Heart right ventricle (tissue), 16 donors: ENCODE data around the gene PTPRJ. TPM values are rescaled to one million over a fixed set of nuclear protein-coding genes. Genes with fewer than 3 reads are reported as not detected.

Source experiments
- ATAC-seq, 8 donors: fragments of 200-7000 bp; cut with Tn5 transposase; one replicate each; pipeline ENCODE4 v1.9.1; 2020; ENCODE audit warnings: mild to moderate bottlenecking in 8 of 8, moderate library complexity in 8 of 8, moderate number of reproducible peaks in 1 of 8
- DNase-seq, 2 donors: peaks; one replicate each; pipeline ENCODE4 v3.0.0-alpha.2; 2020
- H3K27ac ChIP-seq, 10 donors: fragments of 200-600 bp; sonication (generic) in 2 of 10; one replicate each; pipeline versions ENCODE4 v1.5.0 to v1.8.0; 2020 to 2022; ENCODE audit warnings: mild to moderate bottlenecking in 3 of 10
- H3K27me3 ChIP-seq, 7 donors: fragments of 200-600 bp; one replicate each; pipeline ENCODE4 v1.8.0; 2021 to 2022; ENCODE audit warnings: mild to moderate bottlenecking in 2 of 7
- H3K36me3 ChIP-seq, 9 donors: fragments of 200-600 bp; sonication (generic) in 1 of 9; one replicate each; pipeline versions ENCODE4 v1.5.0 to v1.8.0; 2020 to 2022; ENCODE audit warnings: mild to moderate bottlenecking in 2 of 9
- H3K4me1 ChIP-seq, 9 donors: fragments of 200-600 bp; sonication (generic) in 1 of 9; one replicate each; pipeline versions ENCODE4 v1.5.0 to v1.8.0; 2020 to 2022; ENCODE audit warnings: mild to moderate bottlenecking in 4 of 9
- H3K4me3 ChIP-seq, 10 donors: fragments of 200-600 bp; sonication (generic) in 2 of 10; one replicate each; pipeline versions ENCODE4 v1.5.0 to v1.8.0; 2020 to 2022; ENCODE audit warnings: mild to moderate bottlenecking in 7 of 10, moderate library complexity in 2 of 10
- H3K9me3 ChIP-seq, 11 donors: fragments of 200-600 bp in 10 of 11; sonication (generic) in 2 of 11; one replicate each; pipeline versions ENCODE4 v1.5.0 to v1.8.0; 2013 to 2022; ENCODE audit warnings: mild to moderate bottlenecking in 2 of 11, control low read depth in 1 of 11, moderate library complexity in 1 of 11
- CTCF ChIP-seq, 9 donors: fragments of 200-600 bp; sonication (generic) in 2 of 9; IDR thresholded peaks; one replicate each; pipeline versions ENCODE4 v1.5.0 to v1.8.0; 2021 to 2022; ENCODE audit warnings: antibody characterized with exemption in 9 of 9, mild to moderate bottlenecking in 5 of 9, moderate library complexity in 1 of 9
- WGBS, 2 donors: extraction: QIAGEN DNeasy Blood & Tissue Kit; methylation state at CpG; one replicate each; pipeline ENCODE4 v1.1.7; 2013; ENCODE audit warnings: inconsistent platforms in 1 of 2; 5-methylcytosine and 5-hydroxymethylcytosine counted together
- intact Hi-C, 10 donors: fragments of 100-400 bp; cut with DNase I; formaldehyde crosslinking; loops; one replicate each; pipeline versions ENCODE4 v1.11.1 to v1.14.2; 2022
- polyA plus RNA-seq, 2 donors: library from polyadenylated mRNA; stranded (reverse); fragments of 200-250 nt; gene quantifications; one replicate each; pipeline ENCODE4 v1.2.3, GENCODE V29; 2013
- total RNA-seq, 10 donors: library from RNA; stranded (reverse); fragmentation: NEBNext Ultra II Directional in 3 of 10; extraction: Animal tissue kit (Norgen Biotek cat#: 25700) in 3 of 10; gene quantifications; one replicate each; pipeline versions ENCODE4 v1.2.1 to v1.2.4, GENCODE V29; 2021 to 2023
- donor health status: Arrhythmogenic right ventricular cardiomyopathy.
- donor health status: ischemic (EF 13 %, LVEDD 7.1; RV severe dilation, severe dysfunction).
- donor health status: healthy with polysubstance abuse.
- donor health status: DM: no; HTN: yes; CAD: no.
- donor health status: DM: no; HTN: no; CAD: no.
- donor health status: ischemic (EF 25% LVEDD 6.9; RV normal size, moderate dysfunction).
- donor health status: ischemic (EF 25% LVEDD 5.7; RV mildly dilated, moderate dysfunction).
- donor health status: healthy.
- donor health status: DM: yes; HTN: yes; CAD: no.
- donor health status: Ischemic cardiomyopathy.
- donor health status: ischemic (EF 35%, LVEDD 5.7; RV mildly dilated, moderate dysfunction).
- donor health status: nonischemic (EF 11% LVEDD 7.7; RV severe dilation, severe dysfunction).
- donor health status: DM: yes; HTN: yes; CAD: no.
- donor health status: PGD.
- donor health status: ischemic (EF 29% LVEDD 5.4; RV normal size, mild dysfunction).
- donor health status: nonischemic (EF 23%, LVEDD 6.1; RV moderate dilation, normal function).

Gene PTPRJ
- total and polyA plus RNA-seq, 12 donors, result 0.78 to 22.9 (median 6.7) TPM

DNA sequence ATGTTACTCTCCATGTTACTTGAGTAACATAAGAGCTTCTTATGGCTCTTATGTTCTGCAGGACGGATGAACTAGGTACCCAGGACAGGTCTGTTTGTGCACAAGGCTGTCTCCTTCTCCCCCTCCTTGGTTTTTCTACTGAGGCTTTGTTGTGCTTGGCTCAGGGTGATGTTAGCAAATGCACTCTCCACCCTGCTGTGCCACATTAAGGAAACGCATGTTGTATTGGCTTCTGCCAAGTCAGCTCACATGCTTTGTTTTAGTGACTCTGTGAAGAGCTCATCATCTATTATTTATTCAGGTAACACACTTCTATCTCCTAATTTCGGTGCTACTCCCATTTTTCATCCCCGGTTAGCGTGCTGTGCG lies 108.3 kb downstream of the PTPRJ start:
- H3K36me3 ChIP-seq, result no peaks in the 10 kb centered on the region
- 66 to 78% methylated on average over 6 of the region's 6 CpGs for WGBS, 2 donors
- H3K4me3 ChIP-seq, result no peak overlapping the region
- H3K4me1 ChIP-seq, result peaks cover 0 to 37% (median 19%) of the 10 kb centered on the region in 9 donors
- H3K9me3 ChIP-seq, result no peaks in the 10 kb centered on the region
- intact Hi-C loops, result loop anchor here in 2 of 10 donors (10.0 kb wide), 2 partner anchors 64 to 74 kb away; no protein-coding TSS in a partner anchor
- peak in 5 of 8 donors; percentile 20 to 52 (median 32) for ATAC-seq
- H3K27ac ChIP-seq, result no peak overlapping the region
- no peaks in the 10 kb centered on the region for H3K27me3 ChIP-seq
- DNase-seq, result no peak
- no peak for TF ChIP-seq CTCF (IDR thresholded peaks at IDR 0.05)

- peaks cover 0 to 44% (median 29%) of the 10 kb centered on the region in 9 donors for H3K4me1 ChIP-seq
- H3K4me3 ChIP-seq, result no peak overlapping the region
- DNase-seq (no peak), ATAC-seq (no peak)
- H3K36me3 ChIP-seq, result no peaks in the 10 kb centered on the region
- no peaks in the 10 kb centered on the region for H3K27me3 ChIP-seq
- no peak overlapping the region for H3K27ac ChIP-seq
- intact Hi-C loops, result no loop called here
- no peaks in the 10 kb centered on the region for H3K9me3 ChIP-seq
- no peak for TF ChIP-seq CTCF (IDR thresholded peaks at IDR 0.05)
- WGBS, 2 donors, result 77 to 90% methylated on average over 8 of the region's 8 CpGs
These were observed 109.8 kb downstream of the PTPRJ start for GRCh38 chr11:48090174-48090573.

GRCh38 chr11:48091426-48092102 lies 111.2 kb downstream of the PTPRJ start:
- no peak for TF ChIP-seq CTCF (IDR thresholded peaks at IDR 0.05)
- intact Hi-C loops, result no loop called here
- 80 to 84% methylated on average over 4 of the region's 4 CpGs for WGBS, 2 donors
- Histone ChIP-seq H3K4me3 (no peak overlapping the region), H3K27ac (no peak overlapping the region), H3K9me3 (no peaks in the 10 kb centered on the region), H3K27me3 (no peaks in the 10 kb centered on the region), H3K4me1 (peaks cover 0 to 56% (median 30%) of the 10 kb centered on the region in 9 donors), H3K36me3 (no peaks in the 10 kb centered on the region)
- ATAC-seq (no peak), DNase-seq (no peak)

DNA sequence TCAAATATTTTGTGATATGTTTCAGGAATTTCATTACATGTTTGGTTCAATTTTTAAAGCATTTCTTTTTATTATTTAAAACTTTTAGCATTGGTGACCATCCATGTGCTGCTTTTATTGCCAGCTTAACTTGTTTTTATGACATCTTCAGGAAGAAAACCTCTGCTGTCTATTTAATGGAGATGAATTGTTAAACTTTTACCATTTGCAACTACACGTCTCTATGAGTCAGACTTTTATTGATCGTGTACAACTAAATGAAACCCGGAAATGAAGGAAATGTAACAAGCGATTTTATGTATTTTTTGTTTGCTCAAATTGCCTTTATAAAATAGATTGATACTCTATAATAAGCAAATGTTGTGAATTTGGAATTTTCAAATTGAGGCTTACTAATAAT lies 113.0 kb downstream of the PTPRJ start:
- no peak for TF ChIP-seq CTCF (IDR thresholded peaks at IDR 0.05)
- H3K27ac ChIP-seq, result no peak overlapping the region
- WGBS, 2 donors, result 82 to 91% methylated on average over 4 of the region's 4 CpGs
- H3K4me3 ChIP-seq, result no peak overlapping the region
- H3K27me3 ChIP-seq, result no peaks in the 10 kb centered on the region
- intact Hi-C loops, result no loop called here
- H3K36me3 ChIP-seq, result no peaks in the 10 kb centered on the region
- no peak for DNase-seq
- no peaks in the 10 kb centered on the region for H3K9me3 ChIP-seq
- peaks cover 0 to 60% (median 22%) of the 10 kb centered on the region in 9 donors for H3K4me1 ChIP-seq
- ATAC-seq, result no peak
